NCI-H2196 (cell line): ENCODE results near the gene MITF.
"Not testable (repeated sequence)": the region's sequence is repeated elsewhere in the genome, so short reads cannot be mapped to it uniquely, and the experiment has no call there.

ENCODE experiments used
- DNase-seq: peaks from one replicate; lab custom pipeline; 2025; ENCODE audit not compliant: unreplicated experiment; lab: John Stamatoyannopoulos, UW

MITF gene

DNA sequence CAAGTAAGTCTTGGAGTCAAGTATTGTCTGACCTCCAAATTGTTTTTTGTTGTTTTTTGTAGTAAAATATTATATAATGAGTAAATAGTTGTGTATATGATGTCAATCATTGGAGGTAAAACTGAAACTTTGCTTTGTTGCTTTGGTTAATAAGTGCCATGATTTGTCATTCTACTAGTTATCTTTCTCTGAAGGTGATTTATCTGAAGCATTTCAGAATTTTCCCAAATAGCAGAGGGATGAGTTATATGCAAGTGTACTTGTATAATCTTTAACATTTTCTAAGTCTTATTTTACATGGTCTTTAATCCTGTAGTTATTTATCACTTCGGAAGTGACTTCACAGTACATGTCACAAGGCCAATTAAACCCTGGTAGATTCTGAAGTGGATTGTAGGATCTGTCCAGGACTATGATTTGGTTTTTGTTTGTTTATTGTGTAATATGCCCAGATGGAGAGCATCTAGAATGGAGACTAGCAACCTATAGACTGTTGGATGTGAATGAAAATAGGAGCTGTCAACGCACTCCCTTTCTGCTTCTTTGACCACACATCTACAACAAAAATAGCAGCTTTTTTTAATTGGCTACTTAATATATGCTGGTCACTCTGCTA is 167.2 kb downstream of the MITF start:
- DNase-seq = no peak

DNA sequence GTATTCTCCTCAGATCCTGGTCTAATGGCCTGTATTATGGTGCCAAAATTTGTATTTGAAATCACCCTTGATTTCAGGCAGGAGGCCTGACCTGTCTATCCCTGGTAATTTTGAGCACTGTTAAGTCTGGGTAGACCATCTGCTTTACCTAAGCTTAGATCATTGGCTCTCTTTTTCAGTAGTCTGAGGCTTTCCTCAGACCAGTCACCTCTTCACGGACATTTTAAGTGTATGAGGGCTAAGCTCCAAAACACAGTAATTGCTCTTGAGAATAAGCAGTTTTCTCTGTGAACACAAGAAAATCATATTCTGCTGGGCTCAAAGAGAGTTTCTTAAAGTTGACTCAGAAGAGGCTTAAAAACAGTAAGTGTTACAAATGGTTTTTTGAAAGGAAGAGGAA is 168.3 kb downstream of the MITF start:
- no peak for DNase-seq

DNA sequence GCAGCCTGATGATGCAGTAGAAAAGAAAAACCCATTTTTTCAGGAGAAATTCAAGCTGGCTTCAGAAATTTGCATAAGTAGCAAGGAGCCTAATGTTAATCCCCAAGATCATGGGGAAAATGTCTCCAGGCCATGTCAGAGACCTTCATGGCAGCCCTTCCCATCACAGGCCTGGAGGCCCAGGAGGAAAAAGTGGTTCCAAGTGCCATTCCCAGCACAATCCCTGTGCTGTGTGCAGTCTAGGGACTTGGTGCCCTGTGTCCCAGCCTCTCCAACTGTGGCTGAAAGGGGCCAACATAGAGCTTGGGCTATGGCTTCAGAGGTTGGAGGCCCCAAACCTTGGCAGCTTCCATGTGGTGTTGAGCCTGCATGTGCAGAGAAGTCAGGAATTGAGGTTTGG is 170.6 kb downstream of the MITF start:
- not testable (repeated sequence) for DNase-seq

GRCh38 chr3:69913422-69913821 is 174.2 kb downstream of the MITF start:
- no peak for DNase-seq

DNA sequence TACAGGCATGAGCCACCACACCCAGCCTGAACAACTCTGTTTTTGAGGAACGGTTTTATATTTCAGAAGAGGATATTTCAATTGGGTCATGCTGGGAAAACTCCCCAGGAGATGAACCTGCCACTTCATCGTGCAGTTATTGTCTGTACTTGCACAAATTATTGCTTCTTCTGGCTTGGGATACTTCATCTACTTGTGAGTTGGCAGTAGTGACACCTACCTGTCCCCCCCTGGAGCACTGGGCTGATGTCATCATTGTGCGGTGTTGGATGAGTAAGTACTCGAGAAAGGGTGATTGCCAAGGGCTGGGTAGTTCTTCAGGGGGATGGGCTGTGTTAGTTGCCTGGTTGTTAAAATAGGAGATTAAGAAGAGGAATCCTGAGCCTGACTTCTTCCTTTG is 175.1 kb downstream of the MITF start:
- DNase-seq = no peak

DNA sequence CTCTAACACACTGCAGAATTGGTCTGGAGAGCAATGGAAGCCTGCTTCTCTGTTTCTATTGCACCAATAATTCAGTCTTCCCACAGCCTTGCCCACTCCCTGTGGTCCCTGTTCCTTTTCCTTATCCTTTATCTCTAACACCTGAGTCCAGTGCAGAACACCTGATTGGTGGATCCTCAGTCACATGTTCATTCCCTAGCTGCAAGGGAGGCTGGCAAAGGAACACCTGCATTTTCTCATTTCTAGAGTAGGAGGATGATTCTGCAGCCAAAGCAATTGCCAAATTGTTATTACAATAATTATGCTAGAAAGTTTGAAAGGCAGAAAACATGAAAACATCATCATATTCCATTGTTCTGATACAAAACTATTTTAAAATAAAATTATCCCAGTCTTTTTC is 176.5 kb downstream of the MITF start:
- no peak for DNase-seq

GRCh38 chr3:69920009-69920408 is 180.7 kb downstream of the MITF start:
- not testable (repeated sequence) for DNase-seq

- no peak for DNase-seq
These were observed 182.4 kb downstream of the MITF start for GRCh38 chr3:69921651-69922050.

- no peak for DNase-seq
These were observed 183.3 kb downstream of the MITF start for GRCh38 chr3:69922521-69923000.

GRCh38 chr3:69925506-69925905 is 186.2 kb downstream of the MITF start:
- no peak for DNase-seq

DNA sequence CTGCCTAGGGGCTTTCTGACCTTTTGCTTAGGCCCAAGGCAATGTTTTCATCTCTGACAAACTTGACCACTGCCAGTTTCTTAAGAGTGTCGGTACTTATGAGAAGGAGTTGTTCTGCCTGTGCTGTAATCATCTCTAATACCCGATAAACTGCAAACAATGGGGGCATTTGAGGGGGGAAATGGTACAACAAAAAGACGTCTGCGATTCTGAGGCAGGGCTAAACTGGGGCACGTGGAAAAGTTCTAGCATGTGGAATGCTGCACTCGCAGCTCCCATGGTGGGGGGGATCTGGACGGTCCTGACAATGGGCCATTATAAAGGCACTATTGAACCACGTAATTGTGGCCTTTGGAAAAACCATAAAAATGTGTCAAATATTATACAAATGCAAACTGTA is 187.1 kb downstream of the MITF start:
- no peak for DNase-seq

DNA sequence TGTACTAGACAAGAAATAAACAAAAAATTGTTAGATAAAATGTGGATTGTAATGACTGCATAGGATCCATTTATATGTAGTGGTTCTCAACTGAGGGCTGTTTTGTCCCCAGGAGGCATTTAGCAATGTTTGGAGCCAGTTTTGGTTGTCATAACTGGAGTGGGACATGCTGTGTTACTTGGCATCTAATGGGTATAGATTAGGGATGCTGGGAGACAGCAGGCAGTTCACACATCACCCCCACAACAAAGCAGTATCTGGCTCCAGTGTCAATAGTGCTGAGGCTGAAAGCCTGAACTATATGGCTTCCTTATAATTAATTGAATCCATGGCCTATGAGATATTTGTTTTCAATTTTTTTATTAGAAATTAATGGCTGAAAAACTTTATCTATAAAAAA is 188.3 kb downstream of the MITF start:
- no peak for DNase-seq

DNA sequence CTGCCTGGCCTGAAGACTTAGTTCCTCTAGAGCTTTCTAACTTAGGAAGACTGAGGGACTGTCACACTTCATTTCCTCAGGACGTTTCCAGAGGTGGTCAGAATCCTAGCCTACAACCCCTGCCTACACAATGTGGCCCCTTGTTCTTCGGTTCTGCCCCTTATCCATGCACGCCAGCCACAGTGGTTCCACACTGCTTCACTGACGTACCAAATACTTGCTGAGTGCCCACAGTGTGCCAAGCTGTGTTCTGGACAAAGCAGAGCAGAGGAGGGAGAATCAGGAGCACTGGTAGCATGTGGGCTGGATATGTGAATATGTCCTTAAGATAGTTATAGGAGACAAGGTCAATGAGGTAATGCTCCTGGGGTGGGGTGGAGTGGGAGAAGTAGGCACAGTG is 189.8 kb downstream of the MITF start:
- no peak for DNase-seq

GRCh38 chr3:69930564-69930963 is 191.3 kb downstream of the MITF start:
- DNase-seq = no peak

DNA sequence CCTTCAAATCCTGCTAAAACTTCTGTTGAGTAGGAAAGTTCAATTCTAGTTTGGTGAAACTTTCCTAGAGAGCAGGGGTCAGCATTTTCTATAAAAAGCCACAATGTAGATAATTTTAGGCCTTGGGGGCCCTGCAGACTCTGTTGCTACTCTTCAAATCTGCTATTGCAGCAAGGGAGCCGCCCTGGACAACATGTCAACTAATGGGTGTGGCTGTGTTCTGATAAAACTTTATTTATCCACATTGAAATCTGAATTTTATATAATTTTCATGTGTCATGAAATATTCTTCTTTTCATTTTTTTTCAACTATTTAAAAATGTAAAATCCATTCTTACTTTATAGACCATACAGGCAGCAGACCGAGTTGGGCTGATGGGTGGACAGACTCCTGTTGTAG is 192.8 kb downstream of the MITF start:
- no peak for DNase-seq

DNA sequence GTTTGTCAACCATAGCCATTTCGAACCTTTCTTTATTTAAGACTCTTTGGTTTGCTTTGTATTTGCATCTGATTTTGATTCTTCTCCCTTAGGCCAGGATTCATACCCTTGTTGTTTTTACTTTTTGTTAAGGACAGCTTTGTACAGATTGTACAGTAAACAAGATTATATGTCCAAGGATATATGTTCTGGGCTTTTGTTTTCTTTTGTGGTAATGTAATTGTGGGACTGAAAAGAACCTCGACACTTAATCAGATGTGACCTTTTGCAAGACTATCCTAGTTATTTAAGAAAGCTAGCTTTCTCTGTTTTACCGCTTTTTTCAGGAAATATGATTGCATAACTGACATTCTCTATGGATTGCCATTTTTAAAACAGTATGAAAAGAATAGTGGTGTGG is 193.2 kb downstream of the MITF start:
- DNase-seq = no peak

GRCh38 chr3:69934398-69934797 is 195.1 kb downstream of the MITF start:
- DNase-seq = no peak

GRCh38 chr3:69936266-69936665 is 197.0 kb downstream of the MITF start:
- DNase-seq = no peak

DNA sequence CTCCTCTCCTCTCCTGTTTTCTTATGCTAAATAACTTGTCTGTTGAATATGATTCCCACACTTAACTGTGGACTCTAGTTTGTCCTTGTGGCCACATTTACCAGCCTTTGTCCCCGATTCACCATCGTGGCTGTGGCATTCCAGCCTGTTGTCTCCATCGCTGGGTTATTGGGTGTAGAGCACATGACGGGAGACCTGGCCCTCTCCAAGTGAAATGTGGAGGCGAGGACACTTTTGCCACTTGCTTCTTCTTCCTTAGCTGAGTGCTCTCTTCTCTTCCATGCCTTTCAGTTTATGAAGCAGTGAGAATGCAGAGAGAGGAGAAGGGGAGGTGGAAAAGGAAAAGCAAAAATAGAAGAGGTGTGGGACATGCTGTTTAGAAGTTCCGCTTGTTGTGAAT is 198.8 kb downstream of the MITF start:
- no peak for DNase-seq

GRCh38 chr3:69938931-69939330 is 199.7 kb downstream of the MITF start:
- DNase-seq = no peak

- DNase-seq = no peak
These were observed 201.8 kb downstream of the MITF start for GRCh38 chr3:69941037-69941436.

DNA sequence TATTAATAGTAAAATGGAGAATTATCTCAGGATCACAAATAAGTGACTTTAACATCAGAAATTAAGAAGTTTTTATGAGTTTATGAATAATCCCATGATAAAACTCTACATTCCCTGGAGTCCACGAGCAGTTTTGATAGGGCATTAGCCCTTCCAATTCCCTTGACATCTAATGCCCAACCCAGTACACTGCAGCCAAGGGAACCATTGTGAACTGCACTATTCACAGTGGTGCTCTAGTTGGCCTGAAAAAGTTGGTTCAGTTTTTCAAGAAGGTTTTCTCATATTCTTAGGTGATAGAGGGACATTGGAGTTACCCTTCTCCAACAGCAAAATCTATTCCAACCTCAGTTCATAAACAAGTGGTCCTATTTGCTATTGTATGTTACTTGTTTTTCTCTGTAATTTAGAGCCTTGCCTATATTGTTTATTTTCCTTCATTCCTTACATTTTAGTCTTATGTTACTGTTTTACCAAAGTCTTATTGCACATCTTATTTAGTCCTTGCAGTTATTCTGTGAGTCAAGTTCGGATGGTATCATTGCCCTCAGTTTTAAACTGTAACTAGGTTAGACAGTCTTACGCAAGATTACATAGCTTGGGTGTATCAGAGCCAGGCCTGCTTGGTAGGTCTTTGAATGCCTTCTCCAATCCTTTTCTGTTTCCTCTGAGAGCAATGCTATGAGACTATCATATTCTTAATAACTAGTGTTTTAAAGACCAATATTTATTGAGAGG is 202.3 kb downstream of the MITF start:
- DNase-seq = no peak
